Measurements from ENCODE around the gene CUL4A.

DNA sequence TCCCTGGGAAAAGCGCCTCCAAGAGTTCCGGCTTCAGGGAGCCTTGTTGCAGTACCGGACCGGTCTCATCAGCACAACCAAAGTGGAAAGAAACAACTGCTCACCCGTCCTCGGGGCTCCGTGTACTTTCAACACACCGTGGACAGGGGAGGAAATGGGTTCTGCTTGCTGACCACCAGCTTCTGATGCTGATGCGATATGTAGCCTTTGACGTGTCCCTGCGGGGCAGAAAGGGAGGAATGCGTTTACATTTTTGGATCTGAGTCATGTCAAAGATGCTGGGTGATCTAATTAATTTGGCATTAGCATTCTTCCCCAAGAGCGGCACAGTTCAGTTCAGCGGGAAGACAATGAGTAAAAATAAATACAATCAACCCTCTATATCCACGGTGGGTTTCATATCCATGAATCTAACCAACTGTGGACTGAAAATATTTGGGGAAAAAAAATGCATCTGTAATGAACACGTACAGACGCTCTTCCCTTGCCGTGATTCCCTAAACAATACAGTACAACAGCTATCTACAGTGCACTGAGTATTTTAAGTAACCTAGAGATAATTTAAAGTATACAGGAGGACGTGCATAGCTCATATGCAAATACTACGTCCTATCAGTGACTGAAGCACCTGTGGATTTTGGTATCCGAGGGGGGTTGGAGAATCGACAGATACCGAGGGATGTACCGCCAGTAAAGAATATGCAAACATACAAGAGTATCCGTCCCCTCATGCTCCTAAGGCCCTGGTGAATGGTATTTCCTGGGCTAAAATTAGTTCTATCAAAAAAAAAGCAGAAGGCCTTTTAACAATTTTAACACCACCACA, 31.1 kb upstream of the CUL4A start:
- TF ChIP-seq CTCF (conservative IDR thresholded peaks at IDR 0.05; ENCODE audit: low read depth in 2 of 2): no peak
- no peak for TF ChIP-seq EZH2 (IDR thresholded peaks at IDR 0.05; ENCODE audit: low read depth, unreplicated experiment)
- no peak for TF ChIP-seq POLR2AphosphoS5 (IDR thresholded peaks at IDR 0.05; ENCODE audit: low read depth)
